ENCODE measurements around the gene WDR6.

The WDR6 gene

DNA sequence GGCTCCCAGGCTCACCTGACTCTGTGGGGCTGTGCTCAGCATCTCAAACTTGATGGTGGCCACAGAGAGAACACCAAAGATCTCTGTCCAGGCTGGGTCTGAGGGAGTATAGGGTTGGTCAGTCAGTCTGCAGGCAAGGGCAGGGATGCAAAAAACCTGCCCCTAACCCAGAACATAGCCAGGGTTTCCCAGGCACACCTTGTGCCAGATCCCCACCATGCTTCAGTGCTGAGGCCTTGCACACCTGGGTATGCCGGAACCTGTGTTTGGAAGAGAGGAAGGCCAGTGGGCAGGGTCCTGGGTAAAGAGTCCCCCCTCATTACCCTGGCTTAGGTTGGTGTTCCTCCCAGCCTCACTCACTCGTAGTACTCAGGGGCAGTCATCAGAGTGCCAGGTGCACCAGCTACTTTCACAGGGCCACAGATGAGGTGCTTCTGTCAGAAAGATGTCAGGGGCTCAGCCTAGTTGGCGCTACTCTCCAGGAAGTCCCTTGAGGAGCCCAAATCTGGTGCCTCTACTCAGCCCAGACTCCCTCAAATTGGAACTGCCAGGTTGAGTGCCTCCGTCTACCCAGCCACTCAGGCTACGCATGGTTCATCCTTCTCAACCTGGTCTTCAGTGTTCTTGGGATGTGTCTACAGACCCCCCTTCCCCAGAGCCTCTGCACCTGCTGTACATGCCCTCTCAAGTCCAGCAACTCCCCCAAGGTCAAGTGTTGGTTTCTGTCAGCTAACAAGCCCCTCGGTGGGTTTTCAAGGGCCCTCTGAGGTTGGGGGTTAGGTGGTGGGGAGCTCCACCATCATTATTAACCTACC lies 9.4 kb downstream of the WDR6 start:
- DNase-seq, result no peak

DNA sequence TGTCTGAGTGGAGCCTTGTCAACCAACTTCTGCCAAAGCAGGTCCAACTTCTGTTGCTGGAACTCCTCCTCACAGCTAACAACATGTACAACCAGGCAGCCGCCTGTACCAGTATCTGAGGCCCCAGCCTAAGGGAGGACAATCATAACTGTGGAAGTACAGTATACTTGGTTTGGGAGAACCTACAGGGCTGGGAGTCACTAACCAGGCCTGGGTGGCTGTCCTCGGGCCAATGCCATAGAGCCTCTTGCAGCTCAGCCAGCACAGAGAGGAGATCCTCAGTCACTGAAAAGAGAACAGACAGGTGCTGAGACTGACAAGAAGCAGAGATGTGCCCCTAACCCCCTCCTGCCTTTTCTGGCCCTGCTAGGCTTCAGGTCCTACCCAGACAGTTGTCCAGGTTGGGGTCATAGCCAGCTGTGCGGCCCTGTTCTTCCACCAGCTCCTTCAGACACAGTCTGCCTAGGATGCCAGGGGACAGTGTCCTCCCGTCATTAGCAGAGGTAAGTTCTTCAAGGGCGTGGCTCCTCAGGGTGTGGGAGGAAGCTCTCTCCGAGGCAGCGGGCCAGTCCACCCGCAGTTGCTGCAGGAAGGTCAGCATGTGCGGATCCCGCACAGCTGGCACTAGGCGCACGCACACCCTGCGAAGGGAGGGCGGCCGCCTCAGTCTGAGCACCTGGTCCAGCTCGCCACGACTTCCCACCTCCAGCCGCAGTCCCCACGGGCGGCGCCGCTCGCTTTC lies 10.2 kb downstream of the WDR6 start:
- DNase-seq, result no peak

DNA sequence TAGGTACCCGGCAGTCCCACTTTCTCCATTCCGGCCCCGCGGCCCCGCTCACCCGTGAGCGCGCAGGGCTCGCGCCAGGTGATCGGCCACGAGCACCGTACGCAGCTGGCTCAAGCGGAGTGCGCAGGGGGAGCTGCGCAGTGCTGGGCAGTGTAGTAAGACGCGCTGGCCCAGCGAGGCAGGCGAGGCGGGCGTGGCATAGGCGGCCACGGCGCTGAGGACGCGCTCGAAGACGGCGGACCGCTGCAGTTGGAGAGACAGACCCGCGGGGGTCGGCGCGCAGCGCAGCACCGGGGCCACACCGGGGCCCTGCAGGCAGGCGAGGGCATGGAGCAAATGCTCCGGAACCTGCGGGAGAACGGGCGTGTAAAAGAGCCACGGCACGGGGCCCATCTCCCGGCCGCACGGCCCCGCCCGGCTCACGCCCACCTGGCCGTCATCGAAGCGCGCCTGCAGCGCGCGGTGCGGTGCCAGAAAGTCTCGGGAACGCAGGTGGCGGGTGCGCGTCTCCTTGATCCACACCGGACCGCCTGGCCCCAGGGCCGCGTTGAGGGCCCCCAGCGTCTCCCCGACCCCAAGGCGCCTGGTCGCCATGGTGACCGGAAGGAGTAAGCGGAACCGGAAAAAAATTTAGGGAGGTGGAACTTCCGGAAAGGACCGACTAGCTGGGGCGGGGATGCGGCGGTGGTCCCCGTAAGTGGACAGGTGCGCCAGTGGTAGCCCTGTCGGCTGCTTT lies 10.9 kb downstream of the WDR6 start, which contains the start of gene DALRD3:
Gene DALRD3 (minus strand): TSS at position 610 of the 736 bp plus-strand sequence. CDS start 16 bp downstream, at position 594.
- peak; percentile 43 for DNase-seq

DNA sequence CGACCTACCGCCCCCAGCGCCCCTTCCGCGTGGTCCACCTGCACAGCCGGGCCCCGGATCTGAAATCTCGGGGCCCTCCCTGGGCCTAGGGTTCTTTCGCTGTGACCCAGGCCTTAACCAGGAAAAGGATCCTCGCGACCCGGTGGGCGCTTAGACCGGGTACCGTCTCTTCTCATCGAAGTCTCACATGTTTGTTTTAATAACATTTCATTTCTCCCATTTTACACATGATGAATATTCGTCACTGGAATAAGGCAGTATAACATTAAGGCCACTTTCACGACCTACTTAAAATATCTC lies 11.5 kb downstream of the WDR6 start:
- DNase-seq, result no peak

DNA sequence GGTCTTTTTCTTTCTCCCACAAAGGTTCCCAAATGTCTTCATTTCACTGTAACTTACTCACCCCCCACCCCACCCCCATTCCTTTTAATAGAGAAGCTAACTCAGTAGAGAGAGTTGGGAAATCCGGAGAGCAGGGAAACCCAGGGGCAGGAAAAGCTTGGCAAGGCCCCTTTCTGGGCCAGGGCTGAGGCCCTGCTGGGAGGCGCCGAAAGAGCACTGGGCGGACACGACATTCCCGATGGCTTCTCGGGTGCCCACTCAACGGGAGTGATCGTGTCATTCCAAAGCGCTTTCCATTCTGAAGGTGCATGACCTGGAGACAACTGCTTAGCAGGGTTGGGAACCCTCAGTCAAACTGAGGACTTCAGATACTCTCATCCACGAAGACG lies 12.7 kb downstream of the WDR6 start:
- DNase-seq, result no peak

DNA sequence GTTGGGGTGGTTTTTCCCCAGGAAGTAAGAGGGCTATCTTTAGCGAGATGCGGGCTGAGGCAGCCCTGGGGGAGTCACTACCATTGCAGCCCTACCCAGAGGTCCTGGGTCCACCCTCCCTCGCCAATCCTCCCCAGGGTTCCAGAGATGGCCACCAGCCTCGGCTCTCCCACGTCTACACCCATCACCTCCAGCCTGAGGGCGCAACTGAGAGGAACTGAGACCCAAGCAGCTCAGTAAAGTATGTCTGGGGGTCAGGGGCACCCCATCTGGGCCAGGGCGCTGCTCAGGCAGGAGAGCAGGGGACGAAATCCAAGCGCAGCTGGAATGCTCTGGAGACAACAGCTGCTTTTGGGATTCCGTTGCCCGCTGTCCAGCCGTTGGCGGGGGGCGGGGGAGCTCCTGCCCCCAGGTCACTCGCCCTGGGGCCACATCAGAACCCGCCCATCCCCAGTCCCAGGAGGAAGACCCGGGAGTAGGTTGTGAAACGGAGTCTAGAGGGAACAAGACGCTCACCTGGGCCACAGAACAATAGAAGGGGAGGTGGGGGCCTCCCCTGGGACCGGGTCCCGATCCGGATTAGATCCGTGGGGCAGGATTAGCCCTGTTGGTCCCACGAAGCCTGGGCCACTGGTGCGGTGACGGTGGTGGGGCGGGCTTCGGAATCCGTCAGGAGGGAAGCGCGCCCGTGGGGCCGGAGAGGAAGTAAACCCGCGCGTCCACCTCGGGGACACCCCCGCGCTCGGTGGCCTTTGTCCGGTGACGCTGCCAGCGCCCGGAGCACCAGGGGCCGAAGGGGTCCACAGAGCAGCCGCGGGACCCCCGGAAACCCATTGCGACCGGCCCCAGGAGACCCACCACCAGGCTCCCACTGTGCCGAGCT lies 13.4 kb downstream of the WDR6 start:
- DNase-seq, result peak; percentile 10

DNA sequence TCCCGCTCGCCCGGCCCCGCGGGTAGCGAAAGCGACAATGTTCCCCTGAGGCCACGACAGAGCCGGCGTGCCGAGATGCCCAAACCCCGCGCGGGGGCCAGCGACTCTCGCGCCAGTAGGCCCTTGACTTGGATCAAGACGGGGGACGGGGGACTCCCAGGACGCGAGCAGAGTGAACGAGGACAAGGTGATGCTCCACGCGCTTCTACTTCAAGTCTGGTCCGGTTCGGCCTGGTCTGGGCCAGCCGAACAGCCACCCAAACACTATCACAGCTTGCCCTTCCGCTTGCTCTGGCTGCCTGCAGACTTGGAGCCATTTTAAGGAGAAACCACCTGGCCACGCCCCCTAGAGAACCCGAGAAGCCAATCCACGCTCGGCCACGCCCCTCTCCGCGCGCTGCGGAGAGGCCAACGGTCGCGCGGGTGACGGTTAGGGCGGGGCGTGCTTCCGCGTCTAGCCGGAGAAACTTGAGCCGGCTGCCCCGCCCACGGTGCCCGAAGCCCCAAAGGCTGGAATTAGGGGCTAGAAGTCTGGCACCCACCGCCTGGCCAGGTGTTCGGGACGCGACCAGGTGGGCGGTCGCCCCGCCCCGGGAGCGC lies 14.1 kb downstream of the WDR6 start:
- DNase-seq, result peak; percentile 97

DNA sequence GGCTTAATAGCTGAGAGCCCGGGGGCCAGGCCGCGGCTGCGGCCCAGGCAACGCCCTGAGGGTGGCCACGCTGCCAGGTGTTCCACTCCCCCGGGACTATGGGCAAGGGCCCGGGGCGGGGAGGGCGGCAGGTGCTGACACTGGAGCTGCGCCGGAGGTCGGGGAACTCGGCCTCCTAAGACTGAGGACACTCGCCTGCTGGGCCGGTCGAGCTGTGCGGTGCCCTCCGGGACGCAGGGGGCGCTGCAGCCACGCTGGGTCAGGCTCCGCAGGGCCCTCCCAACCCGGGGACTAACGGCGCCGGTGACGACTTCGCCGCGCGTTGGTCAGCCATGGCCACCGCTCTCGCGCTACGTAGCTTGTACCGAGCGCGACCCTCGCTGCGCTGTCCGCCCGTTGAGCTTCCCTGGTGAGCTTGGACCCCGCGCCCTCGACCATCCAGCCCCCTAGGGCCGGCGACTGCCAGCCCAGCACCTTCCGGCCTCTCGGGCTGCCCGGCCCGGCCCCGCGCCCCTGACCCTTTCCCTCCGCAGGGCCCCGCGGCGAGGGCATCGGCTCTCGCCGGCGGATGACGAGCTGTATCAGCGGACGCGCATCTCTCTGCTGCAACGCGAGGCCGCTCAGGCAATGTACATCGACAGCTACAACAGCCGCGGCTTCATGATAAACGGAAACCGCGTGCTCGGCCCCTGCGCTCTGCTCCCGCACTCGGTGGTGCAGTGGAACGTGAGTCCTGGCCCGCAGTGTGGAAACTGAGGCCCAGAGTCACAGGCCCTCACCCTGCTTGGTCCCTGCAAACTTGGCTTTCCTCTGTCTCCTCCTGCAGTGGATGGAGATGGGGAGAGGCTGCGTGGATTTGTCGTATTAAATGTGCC lies 14.9 kb downstream of the WDR6 start, which contains the start of gene NDUFAF3:
Gene NDUFAF3 (plus strand): TSS at position 309 of the 875 bp plus-strand sequence. CDS start 24 bp downstream, at position 333.
- DNase-seq, result peak; percentile 88

DNA sequence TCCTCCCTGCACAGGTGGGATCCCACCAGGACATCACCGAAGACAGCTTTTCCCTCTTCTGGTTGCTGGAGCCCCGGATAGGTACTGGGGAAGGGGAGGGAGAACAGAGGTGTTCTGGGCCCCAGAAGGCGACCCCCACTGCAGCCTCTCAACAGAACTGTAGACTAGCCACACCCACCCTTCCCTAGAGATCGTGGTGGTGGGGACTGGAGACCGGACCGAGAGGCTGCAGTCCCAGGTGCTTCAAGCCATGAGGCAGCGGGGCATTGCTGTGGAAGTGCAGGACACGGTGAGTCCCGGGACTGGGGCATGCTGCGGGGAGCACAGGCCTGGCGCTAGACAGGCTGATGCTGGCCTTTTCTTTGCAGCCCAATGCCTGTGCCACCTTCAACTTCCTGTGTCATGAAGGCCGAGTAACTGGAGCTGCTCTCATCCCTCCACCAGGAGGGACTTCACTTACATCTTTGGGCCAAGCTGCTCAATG lies 15.5 kb downstream of the WDR6 start:
- no peak for DNase-seq

DNA sequence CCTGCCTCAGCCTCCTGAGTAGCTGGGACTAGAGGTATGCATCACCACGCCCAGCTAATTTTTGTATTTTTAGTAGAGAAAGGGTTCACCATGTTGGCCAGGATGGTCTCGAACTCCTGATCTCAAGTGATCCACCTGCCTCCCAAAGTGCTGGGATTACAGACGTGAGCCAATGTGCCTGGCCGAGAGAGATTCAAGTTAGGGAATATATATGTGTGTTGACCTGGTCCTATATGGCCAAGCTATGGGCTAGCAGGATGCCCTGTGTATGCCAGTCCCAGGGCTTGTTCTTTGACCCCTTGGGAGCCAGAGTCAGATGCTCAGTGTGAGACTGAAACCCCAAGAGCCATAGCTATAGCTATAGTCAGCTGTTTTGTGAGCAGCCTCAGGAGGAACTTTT lies 16.6 kb downstream of the WDR6 start:
- no peak for DNase-seq

DNA sequence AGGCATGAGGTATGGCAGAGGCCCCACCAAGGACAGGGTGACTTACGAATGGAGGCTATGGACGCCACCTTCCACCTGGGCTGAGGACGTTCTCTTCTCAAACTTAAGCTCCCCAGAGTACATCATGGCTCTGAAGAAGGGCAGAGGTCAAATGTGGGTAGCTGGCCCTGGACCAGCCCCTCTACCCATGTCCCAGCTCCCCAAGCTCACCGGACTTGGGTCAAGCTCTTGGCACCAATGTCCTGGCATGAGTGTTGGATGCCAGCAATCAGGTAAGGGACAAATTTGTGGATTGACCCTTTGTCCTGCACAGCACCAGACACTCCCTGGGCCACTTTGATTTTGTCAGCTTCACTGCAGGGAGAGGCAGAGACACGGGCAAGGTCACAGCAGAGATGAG lies 17.3 kb downstream of the WDR6 start:
- DNase-seq, result no peak

DNA sequence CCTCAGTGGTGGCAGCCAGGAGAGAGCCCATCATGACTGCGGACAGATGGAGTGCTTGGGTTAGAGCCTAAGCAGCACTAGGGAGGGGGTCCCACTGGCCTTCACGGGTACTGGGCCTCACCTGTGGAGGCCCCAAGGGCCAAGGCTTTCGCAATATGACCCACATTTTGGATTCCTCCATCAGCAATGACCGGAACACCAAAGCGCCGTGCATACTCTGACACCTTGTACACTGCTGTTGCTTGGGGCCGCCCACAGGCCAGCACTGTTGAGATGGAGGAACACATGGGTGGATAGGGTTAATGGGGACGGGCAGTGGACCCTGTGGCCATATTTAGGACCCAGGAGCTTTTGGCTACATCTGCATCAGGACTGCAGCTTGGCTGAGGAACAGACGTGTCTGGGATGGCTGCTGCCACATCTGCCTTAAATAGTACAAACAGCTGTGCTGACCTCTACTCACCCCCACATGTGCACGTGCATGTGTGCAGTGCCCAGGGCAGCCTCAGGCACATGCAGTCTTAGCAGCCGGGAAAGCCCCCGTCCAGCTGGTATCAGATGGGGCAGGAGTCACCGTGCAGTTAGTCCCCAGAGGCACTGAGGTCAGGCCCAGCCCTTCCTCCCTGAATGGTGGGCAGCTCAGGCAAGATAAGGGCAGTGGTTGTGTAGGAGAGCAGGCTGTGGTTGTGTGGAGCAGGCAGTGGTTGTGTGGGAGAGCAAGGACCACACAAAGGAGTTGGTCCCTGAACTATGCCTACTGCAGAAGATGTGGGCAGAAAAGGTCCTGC lies 18.0 kb downstream of the WDR6 start:
- DNase-seq, result no peak

DNA sequence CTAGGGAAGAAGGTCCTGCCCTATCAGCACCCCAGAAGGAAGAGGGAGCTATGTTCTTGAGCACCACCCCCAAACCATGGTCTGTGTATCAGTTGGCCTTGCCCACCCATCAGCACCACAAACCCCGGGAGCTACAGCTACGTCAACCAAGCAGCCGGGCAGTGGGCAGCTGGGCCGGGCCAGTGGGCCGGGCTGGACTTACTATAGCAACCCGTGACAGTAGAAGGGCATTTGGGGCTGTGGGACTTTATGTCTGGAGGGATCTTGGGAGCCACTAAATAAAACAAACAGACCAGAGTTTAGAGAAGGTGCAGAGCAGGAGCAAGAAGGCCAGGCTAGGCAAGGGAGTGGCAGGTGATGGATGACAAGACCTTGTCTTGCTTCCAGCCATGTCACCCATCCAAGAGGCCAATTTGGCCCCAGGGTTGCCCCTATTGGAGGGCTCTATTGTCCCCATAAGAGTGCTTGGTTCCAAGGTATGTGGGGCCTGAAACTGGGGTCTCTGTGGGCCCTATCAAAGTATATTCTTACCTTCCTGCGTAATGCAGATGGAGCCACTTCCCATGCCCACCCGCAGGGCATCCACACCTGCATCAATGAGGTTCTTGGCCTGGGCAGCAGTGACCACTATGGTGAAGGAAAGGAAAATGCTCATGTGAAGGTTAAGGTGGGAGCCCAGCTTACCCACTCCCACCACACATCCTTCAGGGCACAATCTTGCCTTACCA lies 18.8 kb downstream of the WDR6 start:
- DNase-seq, result no peak

DNA sequence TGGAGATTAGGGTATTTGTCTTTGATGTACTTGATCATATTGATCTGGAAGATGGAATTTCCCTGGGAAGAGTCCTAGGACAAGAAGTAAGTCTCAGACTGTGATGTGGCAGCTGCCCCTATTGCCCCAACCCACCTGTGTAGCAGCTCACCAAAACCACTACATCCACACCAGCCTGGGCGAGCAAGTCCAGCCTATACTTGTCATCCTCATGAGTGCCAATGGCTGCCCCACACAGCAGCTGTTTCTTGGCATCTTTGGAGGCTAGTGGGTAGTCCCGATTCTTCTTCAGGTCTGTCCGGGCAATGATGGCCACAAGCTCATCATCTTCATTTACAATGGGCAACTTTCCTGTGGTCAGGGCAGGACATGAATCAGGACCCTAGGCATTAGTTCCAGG lies 19.3 kb downstream of the WDR6 start:
- no peak for DNase-seq

DNA sequence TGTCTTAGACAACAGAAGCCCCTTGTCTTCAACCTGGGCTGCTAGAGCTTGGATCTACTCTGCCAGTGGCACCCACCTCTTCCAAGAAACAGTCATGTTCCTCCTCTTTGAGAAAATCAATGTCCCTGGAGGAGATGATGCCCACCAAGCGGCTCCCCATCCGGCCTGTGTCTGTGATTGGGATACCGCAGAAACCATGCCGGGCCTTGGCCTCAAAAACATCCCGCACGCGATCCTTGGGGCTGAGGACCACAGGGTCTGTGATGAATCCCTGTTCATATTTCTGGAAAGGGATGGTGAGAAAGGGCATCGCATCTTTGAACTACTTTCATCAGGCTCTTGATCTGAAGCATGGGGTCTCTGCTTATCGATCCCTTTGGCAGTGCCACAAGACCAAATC lies 20.4 kb downstream of the WDR6 start:
- no peak for DNase-seq

DNA sequence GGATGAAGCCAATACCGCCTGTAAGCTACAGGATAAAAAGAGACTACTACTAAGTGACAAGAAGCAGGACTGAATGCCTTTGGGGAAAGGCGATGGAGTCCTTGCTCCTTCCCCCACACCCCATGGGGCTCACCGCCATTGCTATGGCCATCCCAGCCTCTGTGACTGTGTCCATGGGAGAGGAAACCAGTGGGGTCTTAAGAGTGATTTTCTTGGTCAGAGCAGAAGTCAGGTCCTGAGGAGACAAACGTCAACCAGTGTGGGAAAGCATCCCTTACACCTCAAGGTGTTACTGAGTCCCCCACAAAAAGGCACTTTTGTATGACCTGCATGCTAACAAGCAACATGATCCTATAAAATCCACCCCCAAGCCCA lies 21.1 kb downstream of the WDR6 start:
- no peak for DNase-seq

DNA sequence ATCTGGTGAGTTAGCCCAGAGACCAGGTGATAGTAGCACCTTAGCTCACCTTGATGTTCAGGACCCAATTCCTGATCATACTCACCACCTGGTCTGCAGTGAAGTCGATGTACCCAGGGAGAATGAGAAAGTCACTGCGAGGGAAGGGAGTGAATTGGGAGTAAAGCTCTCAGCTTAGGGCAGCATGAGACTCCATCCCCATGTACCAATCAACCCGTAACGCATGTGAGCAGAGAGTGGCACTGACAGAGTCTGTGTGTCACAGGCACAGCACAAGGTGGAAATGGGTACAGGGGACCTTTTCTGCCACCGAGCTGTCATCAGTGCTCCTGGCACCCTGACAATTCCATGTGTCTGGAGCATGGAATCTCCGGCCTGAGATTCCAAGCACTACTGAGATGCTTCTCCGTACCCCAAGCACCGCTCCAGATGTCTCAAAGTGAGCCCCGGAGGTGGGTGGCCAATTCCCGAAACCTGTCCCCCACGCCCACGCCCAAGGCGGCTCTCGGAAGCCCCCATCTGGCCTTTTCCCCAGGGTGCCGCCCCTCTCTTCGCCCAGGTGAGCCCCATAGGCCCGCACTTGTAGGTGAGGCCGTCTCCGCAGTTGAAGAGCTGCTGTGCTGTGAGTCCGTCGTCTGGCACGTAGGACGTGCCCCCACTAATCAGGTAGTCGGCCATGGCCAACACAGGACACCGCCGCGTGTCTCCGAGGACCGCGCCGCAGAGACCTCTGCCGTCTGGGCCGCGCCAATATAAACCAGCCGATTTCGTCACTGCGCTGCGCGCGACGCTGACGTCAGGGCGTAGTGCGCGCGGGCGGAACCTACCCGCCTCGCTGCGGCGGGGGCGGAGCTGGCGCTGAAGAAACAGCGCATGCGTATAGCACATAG lies 21.7 kb downstream of the WDR6 start, which contains the start of gene IMPDH2:
Gene IMPDH2 (minus strand): TSS at position 726 of the 890 bp plus-strand sequence. CDS start 48 bp downstream, at position 678.
- DNase-seq, result peak; percentile 87

DNA sequence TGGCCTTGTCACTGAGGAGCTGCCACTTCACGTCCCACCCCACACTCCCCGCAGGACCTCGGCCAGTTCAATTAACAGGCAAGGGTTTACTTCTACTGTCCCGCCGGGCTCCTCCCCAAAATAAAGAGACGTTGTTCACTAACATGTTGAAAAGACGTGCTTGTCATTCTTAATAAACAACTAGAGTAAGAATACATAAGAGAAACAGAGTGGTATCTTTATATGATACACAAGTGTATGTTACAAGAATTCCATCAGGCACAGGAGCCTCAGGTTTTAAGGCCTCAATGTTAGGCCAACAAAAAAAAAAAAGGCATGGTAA lies 22.3 kb downstream of the WDR6 start:
- no peak for DNase-seq

Measured in activated effector memory CD4-positive, alpha-beta T cell treated with Interleukin-2 at 50 U/mL for 16 hours (primary cell).